CD4-positive, CD25-positive, alpha-beta regulatory T cell (primary cell): ENCODE results near the gene CAPN14. TPM values are rescaled to one million over a fixed set of nuclear protein-coding genes. Genes with fewer than 3 reads are reported as not detected.
A peak's percentile ranks its signal among the peaks of the same experiment; 100 is the strongest.

Experiments used
- ATAC-seq, 2 donors: fragments of 150-1000 bp; cut with Tn5 transposase; one replicate each; pipeline ENCODE4 v1.10.0; 2021; ENCODE audit warnings: low read depth in 2 of 2, moderate number of reproducible peaks in 2 of 2, moderate library complexity in 1 of 2
- DNase-seq, 3 donors: peaks; one replicate each; pipeline versions ENCODE4 v3.0.0 to v3.0.0-alpha.2; 2012 to 2022; ENCODE audit warnings: mixed read lengths in 1 of 3
- H3K27ac ChIP-seq: one replicate; pipeline ENCODE4 v1.7.0; 2013; ENCODE audit warnings: mild to moderate bottlenecking, low read length; ENCODE audit not compliant: insufficient read depth, poor library complexity, severe bottlenecking
- H3K27me3 ChIP-seq: one replicate; pipeline ENCODE4 v1.7.0; 2013; ENCODE audit warnings: low read length; ENCODE audit not compliant: control insufficient read depth, insufficient read depth
- H3K36me3 ChIP-seq: one replicate; pipeline ENCODE4 v1.7.0; 2013; ENCODE audit warnings: mild to moderate bottlenecking, low read length, moderate library complexity; ENCODE audit not compliant: control insufficient read depth, insufficient read depth
- H3K4me1 ChIP-seq: 2 replicates; pipeline ENCODE4 v1.7.0; 2013; ENCODE audit warnings: mild to moderate bottlenecking, low read length; ENCODE audit not compliant: insufficient read depth, control insufficient read depth, poor library complexity, severe bottlenecking
- H3K4me3 ChIP-seq: one replicate; pipeline ENCODE4 v1.7.0; 2013; ENCODE audit warnings: low read depth, mild to moderate bottlenecking, low read length, moderate library complexity
- H3K9me3 ChIP-seq, 2 experiments: 1 replicate in 1 of 2; 2 replicates in 1 of 2; pipeline ENCODE4 v1.7.0; 2013; ENCODE audit warnings: low read length in 2 of 2, mild to moderate bottlenecking in 1 of 2, moderate library complexity in 1 of 2; ENCODE audit not compliant: control insufficient read depth in 2 of 2
- H3K27ac Mint-ChIP-seq, 3 donors: one replicate each; pipeline ENCODE4 v1.8.0; 2020 to 2022; ENCODE audit warnings: mild to moderate bottlenecking in 3 of 3, mixed read lengths in 3 of 3, moderate library complexity in 2 of 3
- H3K27me3 Mint-ChIP-seq: one replicate; pipeline ENCODE4 v1.8.0; 2022; ENCODE audit warnings: mild to moderate bottlenecking, mixed read lengths
- H3K36me3 Mint-ChIP-seq: one replicate; pipeline ENCODE4 v1.8.0; 2020; ENCODE audit warnings: mixed read lengths
- H3K4me1 Mint-ChIP-seq, 4 donors: one replicate each; pipeline ENCODE4 v1.8.0; 2020 to 2022; ENCODE audit warnings: mixed read lengths in 4 of 4, mild to moderate bottlenecking in 1 of 4
- H3K4me3 Mint-ChIP-seq, 4 donors: one replicate each; pipeline ENCODE4 v1.8.0; 2020 to 2022; ENCODE audit warnings: mild to moderate bottlenecking in 4 of 4, mixed read lengths in 4 of 4, moderate library complexity in 3 of 4
- H3K9me3 Mint-ChIP-seq, 7 donors: one replicate each; pipeline ENCODE4 v1.8.0; 2020 to 2022; ENCODE audit warnings: mixed read lengths in 7 of 7, mild to moderate bottlenecking in 3 of 7, moderate library complexity in 2 of 7
- polyA plus RNA-seq, 4 donors: library from polyadenylated mRNA; unstranded; fragments of 300-500 nt; fragmentation: Illumina TruSeq; gene quantifications; one replicate each; pipeline ENCODE4 v1.2.3, GENCODE V29; 2021
- total RNA-seq: library from RNA; stranded (reverse); gene quantifications from one replicate; pipeline ENCODE4 v1.2.3, GENCODE V29; 2022

The CAPN14 gene
- total and polyA plus RNA-seq, 5 donors from 2014 or later = 0.08 to 0.20 (median 0.10) TPM; not detected in 2

- Histone ChIP-seq H3K9me3 (no peaks in the 10 kb centered on the region), H3K27ac (no peak overlapping the region), H3K27me3 (peaks cover 16% of the 10 kb centered on the region), H3K4me3 (no peak overlapping the region), H3K4me1 (peaks cover 15% of the 10 kb centered on the region), H3K36me3 (no peaks in the 10 kb centered on the region)
- H3K4me3 Mint-ChIP-seq = peak overlapping the region in 1 of 4 donors; percentile 22
- ATAC-seq (no peak), DNase-seq (no peak)
- peaks cover 0 to 8% (median 5%) of the 10 kb centered on the region in 4 donors for H3K4me1 Mint-ChIP-seq
- H3K36me3 Mint-ChIP-seq = no peaks in the 10 kb centered on the region
- peaks cover 0 to 2% (median 0%) of the 10 kb centered on the region in 7 donors for H3K9me3 Mint-ChIP-seq
- H3K27ac Mint-ChIP-seq = no peak overlapping the region
- peaks cover 50% of the 10 kb centered on the region for H3K27me3 Mint-ChIP-seq
Observed at GRCh38 chr2:31141443-31142085, 75.8 kb downstream of the CAPN14 start.

- Histone ChIP-seq H3K36me3 (no peaks in the 10 kb centered on the region), H3K4me1 (peaks cover 15% of the 10 kb centered on the region), H3K4me3 (no peak overlapping the region), H3K27ac (no peak overlapping the region), H3K27me3 (peaks cover 29% of the 10 kb centered on the region), H3K9me3 (no peaks in the 10 kb centered on the region)
- H3K27me3 Mint-ChIP-seq = peaks cover 61% of the 10 kb centered on the region
- no peak overlapping the region for H3K27ac Mint-ChIP-seq
- ATAC-seq (no peak), DNase-seq (no peak)
- no peak overlapping the region for H3K4me3 Mint-ChIP-seq
- peaks cover 0 to 9% (median 5%) of the 10 kb centered on the region in 4 donors for H3K4me1 Mint-ChIP-seq
- peaks cover 0 to 2% (median 0%) of the 10 kb centered on the region in 7 donors for H3K9me3 Mint-ChIP-seq
- H3K36me3 Mint-ChIP-seq = no peaks in the 10 kb centered on the region
Observed at GRCh38 chr2:31140151-31140550, 77.2 kb downstream of the CAPN14 start.

- Histone ChIP-seq H3K9me3 (no peaks in the 10 kb centered on the region), H3K27me3 (peaks cover 34% of the 10 kb centered on the region), H3K27ac (no peak overlapping the region), H3K4me3 (no peak overlapping the region), H3K36me3 (no peaks in the 10 kb centered on the region), H3K4me1 (peaks cover 15% of the 10 kb centered on the region)
- Mint-ChIP-seq H3K27me3 (peaks cover 66% of the 10 kb centered on the region), H3K27ac (no peak overlapping the region), H3K36me3 (no peaks in the 10 kb centered on the region), H3K4me1 (peaks cover 0 to 9% (median 5%) of the 10 kb centered on the region in 4 donors), H3K9me3 (peaks cover 0 to 2% (median 0%) of the 10 kb centered on the region in 7 donors), H3K4me3 (peak overlapping the region in 1 of 4 donors; percentile 16)
- DNase-seq (no peak), ATAC-seq (no peak)
Observed at GRCh38 chr2:31139671-31140070, 77.6 kb downstream of the CAPN14 start.

DNA sequence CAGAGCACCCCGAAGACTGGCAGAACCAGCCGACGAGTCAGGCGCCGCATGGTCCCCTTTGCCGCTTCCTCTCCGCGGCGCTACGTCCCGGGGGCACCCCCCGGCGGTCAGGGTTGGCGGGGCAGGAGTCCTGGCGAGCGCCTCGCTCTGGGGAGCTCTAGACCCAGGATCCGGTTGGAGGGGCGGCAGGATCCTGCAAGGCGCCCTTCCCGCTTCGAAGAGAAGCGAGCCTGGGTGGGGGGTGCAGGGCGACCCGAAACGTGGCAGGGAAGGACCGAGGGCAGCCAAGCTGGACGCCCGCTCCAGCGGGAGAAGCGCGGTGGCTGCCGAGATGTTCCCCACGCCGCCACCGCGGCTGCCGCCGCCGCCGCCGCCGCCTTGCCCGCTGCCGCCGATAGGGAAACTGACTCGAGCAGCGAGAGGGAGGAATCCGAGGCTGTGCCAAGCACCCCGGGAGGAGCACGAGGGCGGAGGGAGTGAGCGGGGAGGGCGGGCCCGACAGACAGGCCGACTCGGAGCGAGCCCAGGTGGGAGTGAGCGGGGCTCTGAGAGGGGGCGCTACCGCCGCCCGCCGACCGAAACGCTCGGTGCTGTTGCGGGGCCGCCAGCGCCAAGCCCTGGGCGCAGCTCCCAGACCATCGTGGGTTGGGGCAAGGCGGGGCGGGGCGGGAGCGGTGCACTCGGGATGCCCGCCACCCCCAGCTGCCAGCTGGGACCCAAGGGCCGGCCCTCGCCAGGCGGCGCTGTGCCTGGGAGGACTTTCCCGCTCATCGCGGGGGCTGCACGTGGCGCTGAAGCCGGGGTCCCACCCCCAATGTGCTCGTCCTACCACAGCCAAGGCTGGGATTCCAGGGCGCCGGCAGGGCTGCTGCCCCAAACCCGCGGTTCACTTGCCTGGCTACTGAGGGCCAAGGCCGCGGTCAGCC lies 79.0 kb downstream of the CAPN14 start, which contains the start of gene GALNT14:
Gene GALNT14 (minus strand): TSS at position 404 of the 926 bp plus-strand sequence. CDS start 354 bp downstream, at position 50.
- H3K27ac ChIP-seq = no peak within 1 kb of the TSS
- H3K9me3 Mint-ChIP-seq = peaks cover 0 to 2% (median 0%) of the 10 kb centered on the region in 7 donors
- peaks cover 76% of the 10 kb centered on the region for H3K27me3 Mint-ChIP-seq
- ATAC-seq = peak in 1 of 2 donors; percentile 25
- no peak within 1 kb of the TSS for H3K27ac Mint-ChIP-seq
- H3K36me3 ChIP-seq = no peaks in the 10 kb centered on the region
- peaks cover 15% of the 10 kb centered on the region for H3K4me1 ChIP-seq
- peak in 1 of 3 donors; percentile 41 for DNase-seq
- no peaks in the 10 kb centered on the region for H3K36me3 Mint-ChIP-seq
- H3K27me3 ChIP-seq = peaks cover 31% of the 10 kb centered on the region
- peak within 1 kb of the TSS in 2 of 4 donors; percentile 67 to 75 for H3K4me3 Mint-ChIP-seq
- H3K4me3 ChIP-seq = no peak within 1 kb of the TSS
- no peaks in the 10 kb centered on the region for H3K9me3 ChIP-seq
- peaks cover 0 to 9% (median 5%) of the 10 kb centered on the region in 4 donors for H3K4me1 Mint-ChIP-seq

- DNase-seq (no peak), ATAC-seq (no peak)
- Mint-ChIP-seq H3K27me3 (peaks cover 74% of the 10 kb centered on the region), H3K27ac (no peak overlapping the region), H3K9me3 (peaks cover 0 to 2% (median 0%) of the 10 kb centered on the region in 7 donors), H3K36me3 (no peaks in the 10 kb centered on the region), H3K4me3 (peak overlapping the region in 2 of 4 donors; percentile 67 to 75), H3K4me1 (peaks cover 0 to 9% (median 5%) of the 10 kb centered on the region in 4 donors)
- Histone ChIP-seq H3K27ac (no peak overlapping the region), H3K36me3 (no peaks in the 10 kb centered on the region), H3K27me3 (peaks cover 32% of the 10 kb centered on the region), H3K4me1 (peaks cover 15% of the 10 kb centered on the region), H3K4me3 (no peak overlapping the region), H3K9me3 (no peaks in the 10 kb centered on the region)
Observed at GRCh38 chr2:31137211-31138036, 79.9 kb downstream of the CAPN14 start.

- H3K9me3 ChIP-seq = no peaks in the 10 kb centered on the region
- Mint-ChIP-seq H3K4me1 (peaks cover 0 to 9% (median 5%) of the 10 kb centered on the region in 4 donors), H3K9me3 (peaks cover 0 to 2% (median 0%) of the 10 kb centered on the region in 7 donors), H3K27me3 (peaks cover 67% of the 10 kb centered on the region), H3K27ac (no peak overlapping the region), H3K36me3 (no peaks in the 10 kb centered on the region), H3K4me3 (peak overlapping the region in 3 of 4 donors; percentile 35 to 75 (median 44))
- no peak for ATAC-seq
- H3K27ac ChIP-seq = no peak overlapping the region
- H3K36me3 ChIP-seq = no peaks in the 10 kb centered on the region
- peaks cover 35% of the 10 kb centered on the region for H3K27me3 ChIP-seq
- no peak for DNase-seq
- peaks cover 15% of the 10 kb centered on the region for H3K4me1 ChIP-seq
- H3K4me3 ChIP-seq = no peak overlapping the region
Observed at GRCh38 chr2:31136732-31137131, 80.6 kb downstream of the CAPN14 start.

DNA sequence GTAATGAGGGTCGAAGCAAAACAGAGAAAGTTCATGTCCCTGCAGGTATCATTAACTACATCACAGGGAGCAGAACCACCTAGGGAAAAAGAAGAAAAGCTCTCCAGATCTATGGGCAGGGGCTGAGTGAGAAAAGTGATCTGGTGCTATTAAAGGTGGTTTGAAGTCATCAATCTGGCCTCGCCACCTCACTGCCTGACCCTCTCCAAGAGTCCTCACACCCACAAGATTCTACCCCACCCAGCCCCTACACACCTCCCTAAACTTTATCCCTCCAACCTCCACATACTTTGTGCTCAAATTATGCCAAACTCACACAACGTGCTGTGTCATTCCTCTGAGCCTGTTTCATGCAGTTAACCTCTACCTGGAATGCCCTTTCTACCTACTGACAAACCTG lies 81.3 kb downstream of the CAPN14 start:
- H3K4me3 Mint-ChIP-seq = peak overlapping the region in 2 of 4 donors; percentile 13 to 29
- no peak overlapping the region for H3K27ac ChIP-seq

More for the DNA sequence above, 81.3 kb downstream of the CAPN14 start:
- Histone ChIP-seq H3K4me1 (peaks cover 15% of the 10 kb centered on the region), H3K27me3 (peaks cover 35% of the 10 kb centered on the region), H3K36me3 (no peaks in the 10 kb centered on the region), H3K9me3 (no peaks in the 10 kb centered on the region), H3K4me3 (no peak overlapping the region)
- DNase-seq (no peak), ATAC-seq (no peak)
- no peaks in the 10 kb centered on the region for H3K36me3 Mint-ChIP-seq
- H3K9me3 Mint-ChIP-seq = peaks cover 0 to 2% (median 0%) of the 10 kb centered on the region in 7 donors
- H3K4me1 Mint-ChIP-seq = peaks cover 0 to 9% (median 5%) of the 10 kb centered on the region in 4 donors
- peak overlapping the region in 1 of 3 donors; percentile 40 for H3K27ac Mint-ChIP-seq
- peaks cover 60% of the 10 kb centered on the region for H3K27me3 Mint-ChIP-seq
